GM21825 (cell line): ENCODE measurements around the gene ITGB8.
"Not testable (repeated sequence)": the region's sequence is repeated elsewhere in the genome, so short reads cannot be mapped to it uniquely, and the experiment has no call there.

ENCODE experiments used
- ATAC-seq: cut with Tn5 transposase; IDR thresholded peaks from one replicate; pipeline ENCODE4 v1.9.1; 2021; ENCODE audit warnings: mild to moderate bottlenecking, moderate library complexity; ENCODE audit not compliant: unreplicated experiment

ITGB8 gene

DNA sequence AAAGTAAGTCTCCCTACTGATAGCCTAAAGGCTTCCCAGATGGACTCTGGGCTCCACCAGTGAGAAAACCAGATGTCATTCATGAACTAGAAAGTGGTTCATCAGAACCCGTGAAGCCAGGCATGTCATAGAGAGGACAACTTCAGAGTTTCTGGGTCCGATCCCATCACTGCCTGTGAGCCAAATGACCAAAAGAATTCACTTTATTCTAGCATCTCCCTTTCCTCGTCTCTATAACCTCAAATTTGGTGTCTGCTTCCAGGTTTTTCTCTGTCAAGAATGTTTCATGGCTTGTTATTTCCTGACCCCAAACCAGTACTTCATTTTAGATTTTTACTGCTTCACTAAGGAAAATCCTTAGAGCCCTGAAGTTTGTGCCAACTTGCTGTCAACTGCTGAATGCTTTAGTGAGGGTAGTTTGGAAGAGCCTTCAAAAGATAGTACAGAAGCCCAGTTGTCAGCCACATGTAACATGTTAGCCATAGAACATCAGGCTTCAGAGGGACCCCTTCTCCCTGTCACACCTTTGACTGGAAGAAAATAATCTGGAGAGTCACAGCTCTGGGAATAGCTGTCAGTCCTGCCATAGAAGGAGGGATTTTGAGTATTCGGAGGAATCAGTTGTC lies 34.0 kb downstream of the ITGB8 start:
- ATAC-seq: no peak

DNA sequence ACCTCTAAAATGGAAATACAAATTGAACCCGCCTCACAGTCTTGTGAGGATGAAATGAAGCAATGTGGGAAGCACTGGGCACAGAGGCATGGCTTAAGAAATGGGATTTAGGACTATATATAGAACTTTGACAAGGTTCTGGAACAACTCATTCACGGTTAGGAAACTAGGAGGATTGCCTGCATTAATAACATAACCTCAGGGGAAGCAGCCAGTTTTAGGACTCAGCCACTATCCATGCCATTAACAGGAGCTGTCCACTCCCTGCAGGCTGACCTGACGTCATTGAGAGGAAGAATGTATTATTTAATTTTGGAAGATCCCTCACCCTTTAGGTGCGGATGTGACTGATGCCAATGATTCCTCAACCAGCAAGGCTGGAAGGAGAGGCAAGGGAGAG lies 34.8 kb downstream of the ITGB8 start:
- ATAC-seq: no peak

DNA sequence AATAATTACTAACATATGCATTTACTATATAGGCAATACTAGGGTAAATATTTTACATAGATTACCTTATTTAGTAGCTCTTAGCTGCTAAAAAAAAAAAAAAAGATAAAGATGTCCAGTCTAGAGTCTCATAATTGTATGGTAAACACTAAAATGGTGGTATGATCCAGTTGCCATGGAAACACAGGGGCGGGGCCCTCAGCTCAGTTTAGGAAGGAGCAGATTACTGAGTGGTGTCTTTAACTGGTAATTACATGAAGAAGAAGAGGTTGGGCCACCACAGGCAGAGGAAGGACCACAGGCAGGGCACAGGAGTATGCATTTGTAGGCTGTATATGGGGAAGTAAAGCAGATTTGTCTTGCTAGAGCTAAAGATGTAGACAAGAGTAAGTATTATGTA lies 43.7 kb downstream of the ITGB8 start:
- ATAC-seq: no peak

DNA sequence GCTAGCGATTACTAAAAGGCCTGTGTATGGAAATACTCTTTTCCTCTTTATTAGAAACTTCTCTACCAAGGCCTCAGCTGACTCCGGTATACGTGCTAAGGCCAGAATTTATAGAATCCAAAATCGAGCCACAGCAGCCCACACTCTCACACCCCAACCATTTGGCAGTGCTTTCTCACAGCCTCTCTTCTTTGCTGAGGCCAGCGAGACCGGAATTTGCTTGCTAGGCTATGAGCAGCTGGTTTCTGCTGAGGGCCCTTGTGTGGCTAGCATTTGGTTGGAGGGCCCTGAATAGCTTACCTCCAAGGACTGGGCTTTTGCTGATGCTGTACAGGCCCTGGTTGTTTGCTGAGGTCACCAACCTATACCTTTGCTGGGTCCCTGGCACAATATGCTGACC lies 46.1 kb downstream of the ITGB8 start:
- ATAC-seq: no peak

DNA sequence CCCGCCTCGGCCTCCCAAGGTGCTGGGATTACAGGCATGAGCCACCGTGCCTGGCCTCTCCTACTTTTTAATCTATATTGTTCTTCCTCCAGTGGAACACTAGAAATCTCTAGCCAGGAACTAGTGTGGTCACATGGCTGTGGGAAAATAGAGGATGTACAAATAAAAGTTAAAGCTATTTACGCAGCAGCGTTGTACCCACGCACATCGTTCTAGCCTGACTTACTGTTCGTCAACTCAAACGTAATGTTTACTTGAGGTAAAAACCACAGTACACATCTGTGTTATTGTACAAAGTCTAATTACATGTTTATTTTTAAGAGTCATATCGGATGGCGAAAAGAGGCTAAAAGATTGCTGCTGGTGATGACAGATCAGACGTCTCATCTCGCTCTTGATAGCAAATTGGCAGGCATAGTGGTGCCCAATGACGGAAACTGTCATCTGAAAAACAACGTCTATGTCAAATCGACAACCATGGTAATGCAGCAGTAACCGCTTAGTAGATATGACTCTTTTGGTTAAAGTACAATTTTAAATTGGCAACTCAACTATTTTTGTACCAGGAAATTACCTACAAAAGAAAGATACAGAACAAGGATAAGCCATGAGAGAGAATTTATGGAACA lies 50.8 kb downstream of the ITGB8 start:
- ATAC-seq: no peak

DNA sequence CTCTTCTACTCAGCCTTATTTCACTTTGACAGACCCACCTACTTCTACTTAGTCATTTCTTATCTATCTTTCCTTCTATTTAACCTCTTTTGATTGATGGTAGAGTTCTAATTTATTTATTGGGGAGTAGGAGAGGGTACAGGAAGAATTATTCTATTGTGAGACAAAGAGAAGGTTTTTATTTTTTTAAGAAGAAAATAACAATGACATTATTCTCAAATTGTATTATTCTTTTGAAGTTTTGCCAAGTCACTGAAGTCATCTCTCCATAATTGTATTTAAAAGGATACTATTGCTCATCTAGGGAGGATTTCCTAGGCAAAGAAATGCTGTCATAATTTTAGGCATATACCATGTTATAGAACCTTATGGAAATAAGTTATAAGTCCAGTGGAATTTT lies 52.7 kb downstream of the ITGB8 start:
- no peak for ATAC-seq

DNA sequence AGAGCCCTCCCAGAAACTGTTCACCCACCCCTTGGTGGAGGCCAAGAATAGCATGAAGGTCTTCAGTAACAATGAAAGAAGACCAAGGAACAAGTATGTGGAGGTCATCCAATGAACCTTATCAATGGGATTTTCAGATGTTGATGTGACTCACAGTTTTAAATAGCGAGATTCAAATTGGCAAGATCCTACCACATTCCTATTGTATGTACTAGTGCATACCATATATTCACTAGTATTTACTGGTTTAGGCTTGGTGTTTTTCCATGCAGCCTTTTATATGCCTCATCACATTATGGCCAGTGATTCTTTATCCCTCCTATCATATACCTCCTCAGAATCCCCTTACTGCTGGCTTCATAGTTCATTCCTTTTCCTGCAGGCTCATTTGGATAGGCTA lies 54.4 kb downstream of the ITGB8 start:
- no peak for ATAC-seq

DNA sequence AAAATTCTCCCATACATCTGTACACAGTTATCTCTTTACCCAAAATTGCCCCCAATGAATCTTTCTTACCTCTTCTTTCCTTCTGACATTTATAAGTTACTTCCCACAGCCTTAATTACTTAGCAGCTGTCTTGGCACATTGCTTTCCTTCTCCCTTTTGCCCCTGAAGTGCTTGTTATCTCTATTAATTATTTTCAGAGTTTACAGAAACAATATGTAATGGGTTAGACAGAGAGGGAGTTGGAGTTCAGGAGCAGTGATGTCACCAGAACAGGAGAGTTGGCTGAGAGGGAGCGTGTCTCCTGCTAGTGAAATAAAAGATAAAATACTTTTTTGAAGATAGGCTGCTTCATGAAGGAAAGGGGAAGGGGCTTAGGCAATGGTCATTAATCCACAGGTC lies 57.4 kb downstream of the ITGB8 start:
- no peak for ATAC-seq

DNA sequence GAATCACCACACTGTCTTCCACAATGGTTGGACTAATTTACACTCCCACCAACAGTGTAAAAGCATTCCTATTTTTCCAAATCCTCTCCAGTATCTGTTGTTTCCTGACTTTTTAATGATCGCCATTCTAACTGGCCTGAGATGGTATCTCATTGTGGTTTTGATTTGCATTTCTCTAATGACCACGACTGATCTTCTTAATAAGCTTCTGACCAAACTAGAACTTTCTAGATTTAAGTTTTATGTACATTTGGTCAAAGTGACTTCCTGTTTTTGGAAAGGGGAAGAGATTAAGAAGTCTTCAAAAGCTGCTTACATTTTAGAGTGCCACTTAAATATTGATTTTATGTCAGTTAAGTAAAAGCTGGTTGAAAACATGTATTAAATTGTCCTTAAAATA lies 58.5 kb downstream of the ITGB8 start:
- ATAC-seq: not testable (repeated sequence)

DNA sequence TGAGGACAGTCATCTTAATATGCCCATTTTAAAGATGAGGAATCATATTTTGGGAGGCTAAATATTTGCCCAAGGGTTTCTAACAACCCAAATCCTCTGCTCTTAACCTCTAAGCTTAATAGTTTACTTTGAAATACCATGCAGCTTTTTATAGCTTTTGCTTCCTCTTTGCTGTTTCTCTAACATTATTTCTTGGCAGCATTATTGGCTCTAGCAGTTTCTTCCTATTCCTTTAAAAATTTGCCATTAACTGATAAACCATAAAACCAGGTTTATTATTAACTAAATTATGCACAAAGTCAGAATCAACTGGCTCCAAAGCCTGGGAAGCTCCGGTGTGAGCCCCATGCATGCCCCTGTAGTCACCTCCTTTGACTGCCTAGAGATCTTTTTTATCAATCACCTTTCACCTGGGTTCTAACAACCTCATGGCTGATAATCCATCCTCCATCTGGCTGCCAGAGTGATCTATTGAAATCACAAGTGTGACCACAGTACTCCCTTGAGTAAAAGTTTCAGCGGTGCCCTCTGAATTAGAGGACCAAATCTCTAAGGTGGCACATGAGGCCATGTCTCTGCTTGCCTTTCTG lies 62.4 kb downstream of the ITGB8 start:
- ATAC-seq: no peak

DNA sequence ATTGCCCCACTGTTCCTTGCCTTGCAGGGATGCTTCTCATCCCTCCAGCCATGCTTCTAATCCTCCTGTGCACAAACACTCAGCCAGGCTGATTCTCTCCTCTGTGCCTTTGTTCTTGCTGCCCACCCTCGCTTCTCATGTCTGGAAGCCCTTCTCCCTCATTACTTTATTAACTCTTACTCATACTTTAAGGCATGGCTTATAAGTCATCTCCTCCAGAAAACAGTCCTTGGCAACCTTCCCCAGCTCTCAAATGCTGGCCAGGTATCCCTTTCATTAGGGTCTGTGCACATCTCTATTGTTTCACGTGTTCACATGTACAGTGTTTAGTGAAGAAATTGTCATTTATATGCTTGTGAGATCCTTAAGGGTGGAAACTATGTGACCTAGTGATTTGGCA lies 62.9 kb downstream of the ITGB8 start:
- no peak for ATAC-seq

DNA sequence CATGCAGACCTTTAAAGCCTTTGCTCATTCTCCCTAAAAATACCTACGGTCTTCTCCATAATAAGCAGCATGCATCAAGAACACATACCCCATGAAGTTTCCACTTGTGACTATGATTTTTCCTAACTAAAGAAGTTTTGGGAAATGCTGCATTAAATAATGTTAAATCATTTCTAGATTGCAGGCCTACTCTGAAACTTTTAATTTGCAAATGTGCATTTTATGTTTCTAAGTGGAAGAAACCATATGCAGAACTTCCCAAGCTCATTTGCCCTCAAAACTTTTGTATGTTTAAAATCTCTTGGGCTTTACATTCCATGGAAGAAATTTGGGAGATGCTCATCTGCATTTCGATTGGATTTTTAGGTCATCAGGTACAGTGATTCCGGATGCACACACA lies 63.6 kb downstream of the ITGB8 start:
- ATAC-seq: no peak

DNA sequence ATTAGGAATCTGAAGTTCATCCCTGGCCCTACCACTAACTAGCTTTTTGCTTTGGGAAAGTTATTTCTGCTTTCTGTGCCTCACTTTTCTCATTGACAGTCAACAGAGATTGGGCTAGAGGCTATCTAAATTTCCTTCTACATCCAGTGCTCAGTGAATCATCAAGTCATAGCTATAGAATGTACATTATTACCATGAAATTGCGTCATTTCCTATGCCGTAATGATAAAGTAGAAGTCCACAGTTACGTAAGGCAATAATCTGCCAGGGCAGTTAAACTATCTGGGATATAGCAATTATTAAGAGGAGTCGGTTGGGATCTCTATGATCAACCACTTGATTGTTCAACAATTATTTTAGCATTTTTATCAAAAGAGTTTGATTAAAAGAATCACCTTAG lies 64.4 kb downstream of the ITGB8 start:
- no peak for ATAC-seq

DNA sequence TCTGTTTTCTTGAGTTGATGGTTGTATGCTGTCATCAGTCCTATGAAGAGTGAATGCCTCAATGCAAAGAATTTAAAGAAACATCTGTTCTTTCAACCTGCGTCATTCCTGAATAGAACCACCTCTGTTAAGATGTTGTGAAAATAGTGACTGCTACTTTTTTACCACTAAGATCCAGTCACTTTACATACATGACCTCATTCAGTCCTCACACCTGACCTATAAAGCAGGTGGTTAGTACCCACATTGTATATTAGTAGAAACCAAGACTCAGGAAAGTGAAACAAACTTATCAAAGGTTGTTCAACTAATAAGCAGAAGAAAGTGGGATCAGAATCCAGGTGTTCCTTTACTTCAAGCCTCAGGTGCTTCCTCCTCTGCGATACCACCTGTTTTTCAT lies 64.8 kb downstream of the ITGB8 start:
- ATAC-seq: peak; percentile 64

DNA sequence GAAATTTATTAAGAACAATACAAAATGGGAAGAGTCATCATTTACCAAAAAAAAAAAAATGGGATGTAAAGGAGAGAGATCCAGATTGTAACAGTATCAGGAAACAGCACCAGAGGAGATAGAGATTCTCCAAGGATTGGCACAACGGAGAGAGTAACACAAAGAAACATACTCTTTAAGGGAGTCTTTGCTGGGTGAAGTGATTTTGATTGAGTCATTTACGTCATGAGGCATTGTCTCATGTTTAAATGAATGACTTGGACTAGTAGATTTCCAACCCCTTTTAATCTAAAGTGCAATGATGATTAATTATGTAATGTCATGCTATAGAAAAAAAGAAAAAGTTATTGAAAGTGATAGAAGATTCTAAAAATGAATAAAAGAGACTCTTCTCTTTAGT lies 68.8 kb downstream of the ITGB8 start:
- ATAC-seq: no peak

DNA sequence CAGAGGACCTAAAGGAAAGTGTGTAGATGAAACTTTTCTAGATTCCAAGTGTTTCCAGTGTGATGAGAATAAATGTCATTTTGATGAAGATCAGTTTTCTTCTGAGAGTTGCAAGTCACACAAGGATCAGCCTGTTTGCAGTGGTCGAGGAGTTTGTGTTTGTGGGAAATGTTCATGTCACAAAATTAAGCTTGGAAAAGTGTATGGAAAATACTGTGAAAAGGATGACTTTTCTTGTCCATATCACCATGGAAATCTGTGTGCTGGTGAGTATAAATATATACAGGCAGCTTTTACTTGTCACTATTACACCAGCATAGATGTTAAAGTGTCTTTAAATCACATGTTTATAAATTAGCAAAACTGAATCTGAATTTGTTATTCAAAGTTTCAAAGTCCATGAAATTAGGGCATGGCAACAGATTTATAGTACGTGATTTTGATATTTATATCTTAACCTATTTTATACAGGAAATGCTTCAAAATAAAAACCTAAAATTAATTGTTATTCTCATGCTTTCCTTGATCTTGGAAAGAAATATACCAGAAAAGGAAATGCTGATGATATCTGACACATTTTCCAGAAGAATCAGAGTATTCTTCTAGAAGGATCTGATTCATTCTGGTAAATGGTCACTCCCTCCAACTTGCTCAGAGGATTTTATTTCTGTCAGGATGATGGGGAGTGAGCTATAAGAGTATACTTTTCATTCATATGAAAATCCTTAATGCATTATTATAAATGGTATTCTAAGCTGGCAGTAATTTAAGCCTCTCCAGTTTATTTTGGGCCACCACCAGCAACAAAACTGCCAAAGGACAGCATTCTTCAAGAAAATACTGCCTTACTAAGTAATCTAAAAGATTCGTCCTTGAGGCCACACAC lies 71.4 kb downstream of the ITGB8 start:
- no peak for ATAC-seq

DNA sequence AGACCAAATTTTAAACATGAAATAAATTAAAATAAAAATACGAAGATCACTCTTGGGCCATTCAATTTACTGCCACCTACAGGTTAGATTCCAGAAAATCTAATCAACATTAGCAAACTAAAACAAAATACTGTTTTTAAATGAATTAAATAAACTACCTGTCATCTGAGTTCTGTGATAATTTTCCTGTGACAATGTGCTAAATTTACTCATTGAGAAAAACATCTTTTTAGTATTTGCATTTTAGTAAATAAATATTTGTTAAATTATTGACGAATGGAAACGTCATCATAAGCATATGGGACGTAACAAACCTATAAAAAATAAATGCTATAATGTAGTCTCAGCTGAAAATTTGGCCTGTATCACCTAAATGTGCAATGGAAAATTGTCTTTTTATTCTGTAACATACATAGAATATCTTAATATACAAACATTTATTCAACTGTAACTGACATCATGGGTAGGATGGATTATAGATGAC lies 72.1 kb downstream of the ITGB8 start:
- ATAC-seq: no peak

DNA sequence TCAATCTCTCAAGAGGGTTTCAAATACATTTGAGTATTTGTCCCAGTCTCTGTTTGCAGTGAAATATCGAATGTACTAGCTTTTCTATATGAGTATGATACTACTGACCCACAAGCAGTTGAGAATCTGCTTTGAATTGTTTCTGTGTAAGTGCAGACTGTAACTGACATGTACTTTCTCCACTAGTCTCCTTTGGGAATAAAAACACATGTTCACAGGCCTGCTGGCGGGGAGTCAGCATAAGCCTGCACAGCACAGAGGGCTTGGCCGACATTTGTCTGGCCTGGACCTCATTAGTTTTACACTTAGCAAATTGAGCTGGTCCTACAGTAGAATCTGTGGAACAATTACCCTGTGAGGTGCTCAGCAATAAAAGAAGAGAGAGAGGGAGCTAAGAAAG lies 72.6 kb downstream of the ITGB8 start:
- no peak for ATAC-seq

DNA sequence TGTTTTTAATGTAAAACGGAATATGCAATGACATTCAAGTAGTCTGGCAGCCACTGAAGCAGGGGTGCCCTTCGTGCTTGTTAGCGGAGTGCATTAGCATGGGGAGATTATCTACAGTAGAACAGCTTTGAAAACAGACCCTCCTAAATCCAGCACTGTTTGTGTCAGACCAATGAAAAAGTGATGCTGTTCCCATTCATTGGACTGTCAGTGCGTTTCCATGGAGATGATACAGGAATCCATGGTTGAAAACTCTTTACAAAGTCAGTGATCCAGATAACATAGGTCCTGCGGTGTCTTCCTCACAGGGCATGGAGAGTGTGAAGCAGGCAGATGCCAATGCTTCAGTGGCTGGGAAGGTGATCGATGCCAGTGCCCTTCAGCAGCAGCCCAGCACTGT lies 73.6 kb downstream of the ITGB8 start:
- ATAC-seq: no peak

DNA sequence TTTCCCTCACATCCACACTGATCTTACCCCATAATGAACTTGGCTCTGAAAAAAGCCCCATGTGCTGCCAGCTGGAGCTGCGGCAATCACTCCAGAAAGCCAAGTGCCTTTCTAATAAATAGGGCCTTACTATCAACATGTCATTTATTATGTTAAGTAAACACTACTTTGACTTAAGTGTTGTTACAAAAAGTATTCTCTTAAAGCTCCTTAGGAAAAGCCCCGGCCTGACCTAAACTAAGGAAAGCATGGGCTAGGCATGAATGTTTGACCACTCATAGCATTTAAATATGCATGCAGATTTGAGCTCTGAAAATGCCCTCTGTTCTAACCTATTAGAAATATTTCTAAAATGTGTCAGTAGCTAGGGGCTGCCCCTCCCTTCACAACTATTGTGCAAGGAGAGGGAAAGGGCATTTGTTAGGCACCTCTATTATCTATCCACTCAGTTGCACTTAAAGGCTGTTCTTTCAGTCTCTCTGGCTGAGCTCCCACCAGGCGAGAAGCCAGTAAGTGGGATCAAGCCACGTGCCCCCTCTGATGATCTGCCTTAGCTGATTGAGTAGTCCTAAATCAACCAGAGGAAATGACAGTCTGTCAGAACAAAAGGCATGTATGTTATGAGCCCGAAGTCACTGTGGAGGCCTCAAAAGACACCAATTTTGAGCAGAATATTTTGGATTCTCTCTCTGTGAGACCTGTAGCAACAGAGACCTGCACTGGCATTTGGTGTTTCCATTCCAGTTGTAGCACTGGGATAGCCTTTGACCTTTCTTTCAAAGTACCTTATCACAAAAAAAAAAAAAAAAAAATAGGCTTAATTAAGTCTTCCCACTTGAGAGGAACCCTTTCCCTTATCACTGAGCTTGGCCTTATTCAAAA lies 77.1 kb downstream of the ITGB8 start:
- ATAC-seq: no peak

DNA sequence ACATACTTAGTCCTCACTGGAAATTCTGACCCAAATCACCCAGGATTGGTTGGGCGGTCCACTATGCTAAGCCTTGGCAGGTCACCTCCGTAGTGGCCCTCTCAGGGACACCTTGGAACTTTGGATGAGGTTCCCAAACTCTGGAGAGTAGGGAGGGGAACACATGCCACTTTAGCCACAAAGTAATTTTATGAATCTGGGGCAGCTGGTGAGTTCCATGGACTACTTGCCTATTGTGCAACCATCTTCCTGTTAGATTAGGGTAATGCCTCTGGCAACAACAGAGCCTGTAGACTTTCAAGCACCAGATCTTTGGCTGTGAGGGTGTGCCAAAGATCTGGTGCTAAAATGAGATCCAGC lies 77.7 kb downstream of the ITGB8 start:
- no peak for ATAC-seq
